OCI-LY7 (cell line): ENCODE data around the gene RCCD1.

Experiments used
- EZH2phosphoT487 ChIP-seq: fragments of 200-600 bp; sonication (generic); IDR thresholded peaks from 2 replicates; pipeline ENCODE4 v1.6.1; 2018; ENCODE audit warnings: low read depth, borderline replicate concordance, mild to moderate bottlenecking, mixed run types, antibody characterized with exemption, low read length, moderate library complexity, mixed read lengths
- TF ChIP-seq, protein P1 (sequence below): fragments of 200-600 bp; sonication (generic); conservative IDR thresholded peaks from 2 replicates; pipeline ENCODE4 v1.5.1; 2014; ENCODE audit warnings: mild to moderate bottlenecking, antibody characterized with exemption, low read length, moderate library complexity, mixed read lengths

DNA sequence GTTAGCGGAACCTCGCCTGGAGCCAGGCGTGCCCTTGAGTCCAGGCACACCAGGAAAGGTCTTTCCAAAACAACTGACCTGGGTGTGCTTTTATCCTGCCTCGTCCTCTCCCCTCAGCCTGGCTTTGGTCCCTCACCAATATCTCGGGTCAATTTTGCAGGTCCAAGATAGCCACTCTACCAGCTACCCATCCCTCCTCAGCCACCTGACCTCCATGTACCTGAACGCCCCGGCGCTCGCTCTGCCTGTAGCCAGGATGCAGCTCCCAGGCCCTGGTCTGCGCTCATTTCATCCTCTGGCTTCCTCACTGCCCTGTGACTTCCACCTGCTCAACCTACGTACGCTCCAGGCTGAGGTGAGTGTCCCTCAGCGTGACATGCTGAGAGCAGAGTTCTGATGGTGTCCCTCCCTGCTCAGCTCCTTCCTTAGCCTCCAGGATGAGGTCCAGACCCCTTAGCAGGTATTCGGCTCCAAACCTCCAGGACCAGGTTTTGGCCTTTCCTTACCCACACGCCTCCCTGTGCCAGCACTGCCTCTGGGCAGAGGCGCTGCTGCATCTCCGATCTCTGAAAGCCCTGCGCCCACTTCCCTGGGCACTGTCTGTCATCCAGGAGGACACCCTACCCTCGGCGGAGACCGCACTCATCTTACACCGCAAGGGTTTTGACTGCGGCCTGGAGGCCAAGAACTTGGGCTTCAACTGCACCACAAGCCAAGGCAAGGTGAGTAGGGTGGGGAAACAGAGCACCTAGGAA, 36.5 kb upstream of the RCCD1 start:
- TF ChIP-seq, protein P1, sequence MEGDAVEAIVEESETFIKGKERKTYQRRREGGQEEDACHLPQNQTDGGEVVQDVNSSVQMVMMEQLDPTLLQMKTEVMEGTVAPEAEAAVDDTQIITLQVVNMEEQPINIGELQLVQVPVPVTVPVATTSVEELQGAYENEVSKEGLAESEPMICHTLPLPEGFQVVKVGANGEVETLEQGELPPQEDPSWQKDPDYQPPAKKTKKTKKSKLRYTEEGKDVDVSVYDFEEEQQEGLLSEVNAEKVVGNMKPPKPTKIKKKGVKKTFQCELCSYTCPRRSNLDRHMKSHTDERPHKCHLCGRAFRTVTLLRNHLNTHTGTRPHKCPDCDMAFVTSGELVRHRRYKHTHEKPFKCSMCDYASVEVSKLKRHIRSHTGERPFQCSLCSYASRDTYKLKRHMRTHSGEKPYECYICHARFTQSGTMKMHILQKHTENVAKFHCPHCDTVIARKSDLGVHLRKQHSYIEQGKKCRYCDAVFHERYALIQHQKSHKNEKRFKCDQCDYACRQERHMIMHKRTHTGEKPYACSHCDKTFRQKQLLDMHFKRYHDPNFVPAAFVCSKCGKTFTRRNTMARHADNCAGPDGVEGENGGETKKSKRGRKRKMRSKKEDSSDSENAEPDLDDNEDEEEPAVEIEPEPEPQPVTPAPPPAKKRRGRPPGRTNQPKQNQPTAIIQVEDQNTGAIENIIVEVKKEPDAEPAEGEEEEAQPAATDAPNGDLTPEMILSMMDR = no peak
- no peak for TF ChIP-seq EZH2phosphoT487
